Panc1 (cell line): ENCODE results near the gene HNRNPAB.

Experiments
- POLR2AphosphoS5 ChIP-seq: IDR thresholded peaks from 2 replicates; pipeline ENCODE4 v1.6.1; 2012; ENCODE audit warnings: mild to moderate bottlenecking, low read depth, low read length, moderate library complexity
- SIN3A ChIP-seq: IDR thresholded peaks from 2 replicates; pipeline ENCODE4 v1.6.1; 2012; ENCODE audit warnings: low read depth, mild to moderate bottlenecking, low read length, moderate library complexity, borderline replicate concordance; ENCODE audit not compliant: insufficient read depth
- TF ChIP-seq, protein P1 (sequence below): fragments of 450-650 bp; IDR thresholded peaks from 2 replicates; pipeline ENCODE4 v1.5.1; 2017; ENCODE audit warnings: mild to moderate bottlenecking
- TF ChIP-seq, protein P2 (sequence below), 2 experiments: IDR thresholded peaks; 2 replicates each; pipeline ENCODE4 v1.6.1; 2011 to 2012; ENCODE audit warnings: low read depth in 2 of 2, control low read depth in 1 of 2, low read length in 1 of 2, mild to moderate bottlenecking in 1 of 2, moderate library complexity in 1 of 2; ENCODE audit not compliant: insufficient read depth in 1 of 2

DNA sequence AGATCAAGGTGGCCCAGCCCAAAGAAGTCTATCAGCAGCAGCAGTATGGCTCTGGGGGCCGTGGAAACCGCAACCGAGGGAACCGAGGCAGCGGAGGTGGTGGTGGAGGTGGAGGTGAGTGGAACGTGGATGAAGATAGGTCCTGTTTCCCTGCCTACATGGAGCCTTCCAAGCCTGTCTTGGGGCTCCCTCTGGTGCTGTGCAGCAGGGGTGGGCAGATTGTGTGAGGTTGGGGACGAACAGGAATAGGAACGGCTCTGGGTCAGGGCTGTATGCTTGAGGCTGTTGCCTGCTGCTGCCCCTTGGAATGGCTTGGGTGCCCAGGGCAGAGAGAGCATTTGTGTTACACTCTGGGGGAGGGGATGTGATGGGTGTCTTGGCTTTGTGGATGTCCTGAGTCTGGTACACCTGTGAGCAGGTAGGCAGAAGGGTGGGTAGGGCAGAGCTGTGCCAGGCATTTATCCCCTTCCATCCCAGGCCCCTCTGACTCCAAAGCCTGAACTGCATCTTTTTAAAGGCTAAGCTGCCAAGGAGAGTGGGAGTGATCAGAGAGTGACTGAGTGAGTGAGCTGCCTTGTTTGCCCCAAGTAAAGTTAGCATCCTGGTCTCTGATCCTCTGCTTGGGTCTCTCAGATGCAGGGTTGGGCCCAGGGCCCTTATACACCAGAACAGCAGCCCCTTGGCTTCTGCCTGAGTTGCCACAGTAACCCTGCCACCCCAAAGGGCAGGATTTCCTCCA, 5.2 kb downstream of the HNRNPAB start:
- TF ChIP-seq, protein P1, sequence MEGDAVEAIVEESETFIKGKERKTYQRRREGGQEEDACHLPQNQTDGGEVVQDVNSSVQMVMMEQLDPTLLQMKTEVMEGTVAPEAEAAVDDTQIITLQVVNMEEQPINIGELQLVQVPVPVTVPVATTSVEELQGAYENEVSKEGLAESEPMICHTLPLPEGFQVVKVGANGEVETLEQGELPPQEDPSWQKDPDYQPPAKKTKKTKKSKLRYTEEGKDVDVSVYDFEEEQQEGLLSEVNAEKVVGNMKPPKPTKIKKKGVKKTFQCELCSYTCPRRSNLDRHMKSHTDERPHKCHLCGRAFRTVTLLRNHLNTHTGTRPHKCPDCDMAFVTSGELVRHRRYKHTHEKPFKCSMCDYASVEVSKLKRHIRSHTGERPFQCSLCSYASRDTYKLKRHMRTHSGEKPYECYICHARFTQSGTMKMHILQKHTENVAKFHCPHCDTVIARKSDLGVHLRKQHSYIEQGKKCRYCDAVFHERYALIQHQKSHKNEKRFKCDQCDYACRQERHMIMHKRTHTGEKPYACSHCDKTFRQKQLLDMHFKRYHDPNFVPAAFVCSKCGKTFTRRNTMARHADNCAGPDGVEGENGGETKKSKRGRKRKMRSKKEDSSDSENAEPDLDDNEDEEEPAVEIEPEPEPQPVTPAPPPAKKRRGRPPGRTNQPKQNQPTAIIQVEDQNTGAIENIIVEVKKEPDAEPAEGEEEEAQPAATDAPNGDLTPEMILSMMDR = no peak
- peak; percentile 23; the same call in 1 of the 2 replicates for TF ChIP-seq POLR2AphosphoS5
- no peak for TF ChIP-seq SIN3A
- TF ChIP-seq, protein P2, sequence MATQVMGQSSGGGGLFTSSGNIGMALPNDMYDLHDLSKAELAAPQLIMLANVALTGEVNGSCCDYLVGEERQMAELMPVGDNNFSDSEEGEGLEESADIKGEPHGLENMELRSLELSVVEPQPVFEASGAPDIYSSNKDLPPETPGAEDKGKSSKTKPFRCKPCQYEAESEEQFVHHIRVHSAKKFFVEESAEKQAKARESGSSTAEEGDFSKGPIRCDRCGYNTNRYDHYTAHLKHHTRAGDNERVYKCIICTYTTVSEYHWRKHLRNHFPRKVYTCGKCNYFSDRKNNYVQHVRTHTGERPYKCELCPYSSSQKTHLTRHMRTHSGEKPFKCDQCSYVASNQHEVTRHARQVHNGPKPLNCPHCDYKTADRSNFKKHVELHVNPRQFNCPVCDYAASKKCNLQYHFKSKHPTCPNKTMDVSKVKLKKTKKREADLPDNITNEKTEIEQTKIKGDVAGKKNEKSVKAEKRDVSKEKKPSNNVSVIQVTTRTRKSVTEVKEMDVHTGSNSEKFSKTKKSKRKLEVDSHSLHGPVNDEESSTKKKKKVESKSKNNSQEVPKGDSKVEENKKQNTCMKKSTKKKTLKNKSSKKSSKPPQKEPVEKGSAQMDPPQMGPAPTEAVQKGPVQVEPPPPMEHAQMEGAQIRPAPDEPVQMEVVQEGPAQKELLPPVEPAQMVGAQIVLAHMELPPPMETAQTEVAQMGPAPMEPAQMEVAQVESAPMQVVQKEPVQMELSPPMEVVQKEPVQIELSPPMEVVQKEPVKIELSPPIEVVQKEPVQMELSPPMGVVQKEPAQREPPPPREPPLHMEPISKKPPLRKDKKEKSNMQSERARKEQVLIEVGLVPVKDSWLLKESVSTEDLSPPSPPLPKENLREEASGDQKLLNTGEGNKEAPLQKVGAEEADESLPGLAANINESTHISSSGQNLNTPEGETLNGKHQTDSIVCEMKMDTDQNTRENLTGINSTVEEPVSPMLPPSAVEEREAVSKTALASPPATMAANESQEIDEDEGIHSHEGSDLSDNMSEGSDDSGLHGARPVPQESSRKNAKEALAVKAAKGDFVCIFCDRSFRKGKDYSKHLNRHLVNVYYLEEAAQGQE (IDR thresholded peaks at IDR 0.05; ENCODE audit: insufficient read depth in 1 of 2, low read depth in 2 of 2, low read length in 1 of 2) = no peak
